WTC11 (cell line): ENCODE measurements around the gene ATP2B1. TPM values are rescaled to one million over a fixed set of nuclear protein-coding genes. Genes with fewer than 3 reads are reported as not detected.

ENCODE experiments used
- ATAC-seq: fragments of 200-7000 bp; cut with Tn5 transposase; 2 replicates; pipeline ENCODE4 v1.10.0; 2021; ENCODE audit warnings: mild to moderate bottlenecking, moderate library complexity
- CTCF ChIA-PET: fragments of 300-600 bp; sonication (Branson Sonifier 250); formaldehyde crosslinking; loops from one replicate; lab custom pipeline; 2021; ENCODE audit warnings: antibody characterized with exemption; lab: Charles Lee
- POLR2A ChIA-PET: fragments of 350-600 bp; sonication (Branson Sonifier 250); formaldehyde crosslinking; loops from one replicate; lab custom pipeline; 2021; ENCODE audit warnings: antibody characterized with exemption; lab: Charles Lee
- DNase-seq: peaks from one replicate; pipeline ENCODE4 v3.0.0; 2021; ENCODE audit warnings: low spot score
- H3K27ac Mint-ChIP-seq: 2 replicates; pipeline ENCODE4 v1.8.0; 2021; ENCODE audit warnings: mixed read lengths
- H3K27me3 Mint-ChIP-seq: 2 replicates; pipeline ENCODE4 v1.8.0; 2021; ENCODE audit warnings: low read depth, mild to moderate bottlenecking, moderate library complexity, mixed read lengths
- H3K36me3 Mint-ChIP-seq: 2 replicates; pipeline ENCODE4 v1.8.0; 2021; ENCODE audit warnings: mixed read lengths
- H3K4me1 Mint-ChIP-seq: 2 replicates; pipeline ENCODE4 v1.8.0; 2022; ENCODE audit warnings: mixed read lengths
- H3K4me3 Mint-ChIP-seq: 2 replicates; pipeline ENCODE4 v1.8.0; 2021; ENCODE audit warnings: mild to moderate bottlenecking, moderate library complexity, mixed read lengths
- H3K9me3 Mint-ChIP-seq: 2 replicates; pipeline ENCODE4 v1.8.0; 2021; ENCODE audit warnings: mixed read lengths
- ATF1 ChIP-seq: sonication (generic); formaldehyde crosslinking; IDR thresholded peaks from 2 replicates; pipeline ENCODE4 v1.8.1; 2023; ENCODE audit warnings: mild to moderate bottlenecking, moderate library complexity, missing genetic modification reagents
- CREB1 ChIP-seq: sonication (generic); formaldehyde crosslinking; IDR thresholded peaks from 2 replicates; pipeline ENCODE4 v1.8.0; 2023; ENCODE audit warnings: mild to moderate bottlenecking, missing genetic modification reagents
- ELF4 ChIP-seq: sonication (generic); formaldehyde crosslinking; IDR thresholded peaks from 2 replicates; pipeline ENCODE4 v1.8.1; 2022; ENCODE audit warnings: low read depth, mild to moderate bottlenecking, moderate library complexity, missing genetic modification reagents
- FOXJ3 ChIP-seq: sonication (generic); formaldehyde crosslinking; IDR thresholded peaks from 2 replicates; pipeline ENCODE4 v1.9.0; 2021; ENCODE audit warnings: missing genetic modification reagents, mild to moderate bottlenecking, borderline replicate concordance
- GTF2I ChIP-seq: fragments of 250-450 bp; sonication (Bioruptor Pico); conservative IDR thresholded peaks from 2 replicates; pipeline ENCODE4 v1.4.0; 2021; ENCODE audit warnings: mild to moderate bottlenecking
- HMGXB4 ChIP-seq: sonication (generic); formaldehyde crosslinking; IDR thresholded peaks from 2 replicates; pipeline ENCODE4 v1.8.1; 2023; ENCODE audit warnings: mild to moderate bottlenecking, moderate library complexity, missing genetic modification reagents
- MXD4 ChIP-seq: fragments of 250-450 bp; sonication (Bioruptor Pico); IDR thresholded peaks from 2 replicates; pipeline ENCODE4 v1.8.0; 2021; ENCODE audit warnings: mild to moderate bottlenecking, moderate library complexity, borderline replicate concordance
- MYBL2 ChIP-seq: sonication (generic); formaldehyde crosslinking; IDR thresholded peaks from 2 replicates; pipeline ENCODE4 v1.8.1; 2023; ENCODE audit warnings: mild to moderate bottlenecking, moderate library complexity, missing genetic modification reagents
- NFE2L1 ChIP-seq: sonication (generic); formaldehyde crosslinking; IDR thresholded peaks from 2 replicates; pipeline ENCODE4 v1.8.1; 2023; ENCODE audit warnings: missing genetic modification reagents
- NR3C1 ChIP-seq: sonication (generic); formaldehyde crosslinking; conservative IDR thresholded peaks from 2 replicates; pipeline ENCODE4 v1.8.1; 2023; ENCODE audit warnings: low read depth, mild to moderate bottlenecking, missing genetic modification reagents
- PREB ChIP-seq: sonication (generic); formaldehyde crosslinking; IDR thresholded peaks from 2 replicates; pipeline ENCODE4 v1.8.1; 2022; ENCODE audit warnings: mild to moderate bottlenecking, missing genetic modification reagents, moderate library complexity, borderline replicate concordance
- RELA ChIP-seq: sonication (generic); formaldehyde crosslinking; IDR thresholded peaks from 2 replicates; pipeline ENCODE4 v1.8.1; 2022; ENCODE audit warnings: missing genetic modification reagents, mild to moderate bottlenecking, borderline replicate concordance
- TCF7 ChIP-seq: sonication (generic); formaldehyde crosslinking; IDR thresholded peaks from 2 replicates; pipeline ENCODE4 v1.8.0; 2022; ENCODE audit warnings: mild to moderate bottlenecking, low read depth, missing genetic modification reagents, moderate library complexity
- TEAD1 ChIP-seq: sonication (generic); formaldehyde crosslinking; IDR thresholded peaks from 2 replicates; pipeline ENCODE4 v1.8.0; 2022; ENCODE audit warnings: mild to moderate bottlenecking, missing genetic modification reagents
- ZNF138 ChIP-seq: sonication (generic); formaldehyde crosslinking; conservative IDR thresholded peaks from 2 replicates; pipeline ENCODE4 v1.8.1; 2022; ENCODE audit warnings: mild to moderate bottlenecking, moderate library complexity, missing genetic modification reagents
- ZNF219 ChIP-seq: sonication (generic); formaldehyde crosslinking; IDR thresholded peaks from 2 replicates; pipeline ENCODE4 v1.8.0; 2023; ENCODE audit warnings: missing genetic modification reagents, mild to moderate bottlenecking, borderline replicate concordance
- total RNA-seq: library from RNA; stranded (reverse); gene quantifications from 3 replicates; pipeline ENCODE4 v1.2.3, GENCODE V29; 2021
- TF ChIP-seq, protein P1 (sequence below): fragments of 250-450 bp; sonication (Bioruptor Pico); IDR thresholded peaks from 2 replicates; pipeline ENCODE4 v1.9.0; 2021; ENCODE audit warnings: mild to moderate bottlenecking
- TF ChIP-seq, protein P2 (sequence below): sonication (generic); formaldehyde crosslinking; IDR thresholded peaks from 2 replicates; pipeline ENCODE4 v1.8.1; 2023; ENCODE audit warnings: mild to moderate bottlenecking, missing genetic modification reagents, borderline replicate concordance
- TF ChIP-seq, protein P3 (sequence below): sonication (generic); formaldehyde crosslinking; conservative IDR thresholded peaks from 2 replicates; pipeline ENCODE4 v1.8.1; 2022; ENCODE audit warnings: mild to moderate bottlenecking, missing genetic modification reagents
- TF ChIP-seq, protein P4 (sequence below): sonication (generic); formaldehyde crosslinking; conservative IDR thresholded peaks from 2 replicates; pipeline ENCODE4 v1.8.1; 2023; ENCODE audit warnings: mild to moderate bottlenecking, low read depth, missing genetic modification reagents, moderate library complexity

Gene ATP2B1
- total RNA-seq, 1 experiment from 2014 or later, result 31.7 TPM

DNA sequence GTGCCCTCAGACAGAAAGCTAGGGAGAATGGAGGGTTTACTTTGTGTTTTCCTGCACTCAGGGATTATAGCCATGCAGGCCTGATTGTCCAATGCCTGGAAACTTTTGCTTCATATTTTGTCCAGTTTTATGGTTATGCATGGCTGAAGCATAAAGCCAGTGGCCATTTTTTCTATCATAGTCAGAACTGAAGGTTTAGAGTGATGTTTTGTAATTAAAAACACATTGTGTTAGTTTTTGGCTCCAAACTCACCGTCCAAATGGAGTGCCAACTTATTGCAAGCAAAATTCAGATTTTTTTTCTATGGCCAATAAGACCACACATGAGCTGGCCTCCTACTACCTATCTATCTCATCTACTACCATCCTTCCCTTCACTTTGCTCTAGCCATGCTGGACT lies 40.2 kb upstream of the ATP2B1 start (continued):
- TF ChIP-seq, protein P1, sequence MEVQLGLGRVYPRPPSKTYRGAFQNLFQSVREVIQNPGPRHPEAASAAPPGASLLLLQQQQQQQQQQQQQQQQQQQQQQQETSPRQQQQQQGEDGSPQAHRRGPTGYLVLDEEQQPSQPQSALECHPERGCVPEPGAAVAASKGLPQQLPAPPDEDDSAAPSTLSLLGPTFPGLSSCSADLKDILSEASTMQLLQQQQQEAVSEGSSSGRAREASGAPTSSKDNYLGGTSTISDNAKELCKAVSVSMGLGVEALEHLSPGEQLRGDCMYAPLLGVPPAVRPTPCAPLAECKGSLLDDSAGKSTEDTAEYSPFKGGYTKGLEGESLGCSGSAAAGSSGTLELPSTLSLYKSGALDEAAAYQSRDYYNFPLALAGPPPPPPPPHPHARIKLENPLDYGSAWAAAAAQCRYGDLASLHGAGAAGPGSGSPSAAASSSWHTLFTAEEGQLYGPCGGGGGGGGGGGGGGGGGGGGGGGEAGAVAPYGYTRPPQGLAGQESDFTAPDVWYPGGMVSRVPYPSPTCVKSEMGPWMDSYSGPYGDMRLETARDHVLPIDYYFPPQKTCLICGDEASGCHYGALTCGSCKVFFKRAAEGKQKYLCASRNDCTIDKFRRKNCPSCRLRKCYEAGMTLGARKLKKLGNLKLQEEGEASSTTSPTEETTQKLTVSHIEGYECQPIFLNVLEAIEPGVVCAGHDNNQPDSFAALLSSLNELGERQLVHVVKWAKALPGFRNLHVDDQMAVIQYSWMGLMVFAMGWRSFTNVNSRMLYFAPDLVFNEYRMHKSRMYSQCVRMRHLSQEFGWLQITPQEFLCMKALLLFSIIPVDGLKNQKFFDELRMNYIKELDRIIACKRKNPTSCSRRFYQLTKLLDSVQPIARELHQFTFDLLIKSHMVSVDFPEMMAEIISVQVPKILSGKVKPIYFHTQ (CRISPR knock-in tag), result no peak
- TF ChIP-seq TCF7 (CRISPR knock-in tag), result no peak
- no peak for TF ChIP-seq ZNF219 (CRISPR knock-in tag)

DNA sequence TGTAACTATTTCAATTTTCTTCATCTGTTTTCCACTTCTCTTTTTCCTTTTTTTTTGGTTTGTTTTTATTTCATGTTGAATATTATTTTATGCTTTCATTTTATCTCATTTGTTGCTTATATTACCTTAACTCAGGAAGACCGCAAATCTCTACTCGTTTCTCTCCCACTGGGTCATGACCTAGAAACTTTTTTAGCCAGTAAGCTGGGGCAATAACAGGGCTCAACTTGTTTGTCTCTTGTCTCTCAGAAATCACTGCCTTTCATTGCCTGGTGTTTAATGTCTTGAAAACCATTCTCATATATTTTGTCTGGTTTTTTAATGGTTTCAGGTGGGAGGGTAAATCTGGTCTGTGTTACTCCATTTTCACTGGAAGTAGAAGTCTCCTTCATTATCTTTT lies 36.6 kb upstream of the ATP2B1 start:
- ChIA-PET POLR2A (no interaction called here), CTCF (no interaction called here)
- no peak for ATAC-seq
- Mint-ChIP-seq H3K36me3 (peaks cover 4% of the 10 kb centered on the region; the same call in 1 of the 2 replicates), H3K27ac (no peak overlapping the region), H3K4me3 (no peak overlapping the region), H3K9me3 (peaks cover 27% of the 10 kb centered on the region), H3K4me1 (no peaks in the 10 kb centered on the region), H3K27me3 (no peaks in the 10 kb centered on the region)
- no peak for DNase-seq
- TF ChIP-seq CREB1 (CRISPR knock-in tag) (no peak), TEAD1 (no peak), MYBL2 (CRISPR knock-in tag) (no peak), NFE2L1 (CRISPR knock-in tag) (no peak), GTF2I (CRISPR knock-in tag) (no peak), ATF1 (CRISPR knock-in tag) (no peak), PREB (no peak), RELA (CRISPR knock-in tag) (no peak), FOXJ3 (CRISPR knock-in tag) (no peak), NR3C1 (CRISPR knock-in tag) (no peak)
- TF ChIP-seq, protein P2, sequence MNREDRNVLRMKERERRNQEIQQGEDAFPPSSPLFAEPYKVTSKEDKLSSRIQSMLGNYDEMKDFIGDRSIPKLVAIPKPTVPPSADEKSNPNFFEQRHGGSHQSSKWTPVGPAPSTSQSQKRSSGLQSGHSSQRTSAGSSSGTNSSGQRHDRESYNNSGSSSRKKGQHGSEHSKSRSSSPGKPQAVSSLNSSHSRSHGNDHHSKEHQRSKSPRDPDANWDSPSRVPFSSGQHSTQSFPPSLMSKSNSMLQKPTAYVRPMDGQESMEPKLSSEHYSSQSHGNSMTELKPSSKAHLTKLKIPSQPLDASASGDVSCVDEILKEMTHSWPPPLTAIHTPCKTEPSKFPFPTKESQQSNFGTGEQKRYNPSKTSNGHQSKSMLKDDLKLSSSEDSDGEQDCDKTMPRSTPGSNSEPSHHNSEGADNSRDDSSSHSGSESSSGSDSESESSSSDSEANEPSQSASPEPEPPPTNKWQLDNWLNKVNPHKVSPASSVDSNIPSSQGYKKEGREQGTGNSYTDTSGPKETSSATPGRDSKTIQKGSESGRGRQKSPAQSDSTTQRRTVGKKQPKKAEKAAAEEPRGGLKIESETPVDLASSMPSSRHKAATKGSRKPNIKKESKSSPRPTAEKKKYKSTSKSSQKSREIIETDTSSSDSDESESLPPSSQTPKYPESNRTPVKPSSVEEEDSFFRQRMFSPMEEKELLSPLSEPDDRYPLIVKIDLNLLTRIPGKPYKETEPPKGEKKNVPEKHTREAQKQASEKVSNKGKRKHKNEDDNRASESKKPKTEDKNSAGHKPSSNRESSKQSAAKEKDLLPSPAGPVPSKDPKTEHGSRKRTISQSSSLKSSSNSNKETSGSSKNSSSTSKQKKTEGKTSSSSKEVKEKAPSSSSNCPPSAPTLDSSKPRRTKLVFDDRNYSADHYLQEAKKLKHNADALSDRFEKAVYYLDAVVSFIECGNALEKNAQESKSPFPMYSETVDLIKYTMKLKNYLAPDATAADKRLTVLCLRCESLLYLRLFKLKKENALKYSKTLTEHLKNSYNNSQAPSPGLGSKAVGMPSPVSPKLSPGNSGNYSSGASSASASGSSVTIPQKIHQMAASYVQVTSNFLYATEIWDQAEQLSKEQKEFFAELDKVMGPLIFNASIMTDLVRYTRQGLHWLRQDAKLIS (CRISPR knock-in tag), result no peak

DNA sequence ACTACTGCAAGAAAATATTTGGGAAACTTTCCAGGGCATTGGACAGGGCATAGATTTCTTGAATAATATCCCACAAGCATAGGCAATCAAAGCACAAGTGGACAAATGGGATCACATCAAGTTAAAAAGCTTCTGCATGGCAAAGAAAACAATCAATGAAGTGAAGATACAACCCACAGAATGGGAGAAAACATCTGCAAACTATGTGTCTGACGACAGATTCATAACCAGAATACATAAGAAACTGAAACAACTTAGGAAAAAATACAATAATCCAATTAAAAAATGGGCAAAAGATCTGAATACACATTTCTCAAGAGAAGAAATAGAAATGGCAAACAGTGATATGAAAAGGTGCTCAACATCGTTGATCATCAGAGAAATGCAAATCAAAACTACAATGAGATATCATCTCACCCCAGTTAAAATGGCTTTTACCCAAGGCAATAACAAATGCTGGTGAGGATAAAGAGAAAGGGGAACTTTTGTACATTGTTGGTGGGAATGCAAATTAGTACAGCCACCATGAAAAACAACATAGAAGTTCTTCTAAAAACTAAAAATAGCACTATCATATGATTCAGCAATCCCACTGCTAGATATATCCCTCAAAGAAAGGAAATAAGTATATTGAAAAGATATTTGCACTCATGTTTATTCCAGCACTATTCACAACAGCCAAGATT lies 33.8 kb upstream of the ATP2B1 start:
- Mint-ChIP-seq H3K36me3 (peaks cover 4% of the 10 kb centered on the region; the same call in 1 of the 2 replicates), H3K4me3 (no peak overlapping the region), H3K27ac (no peak overlapping the region), H3K4me1 (no peaks in the 10 kb centered on the region), H3K27me3 (no peaks in the 10 kb centered on the region), H3K9me3 (peaks cover 39% of the 10 kb centered on the region)
- CTCF ChIA-PET, result no interaction called here
- no peak for DNase-seq
- ATAC-seq, result no peak
- POLR2A ChIA-PET, result no interaction called here
- TF ChIP-seq ELF4 (CRISPR knock-in tag) (no peak), HMGXB4 (CRISPR knock-in tag) (no peak), MXD4 (no peak), ZNF138 (CRISPR knock-in tag) (no peak)
- TF ChIP-seq, protein P3, sequence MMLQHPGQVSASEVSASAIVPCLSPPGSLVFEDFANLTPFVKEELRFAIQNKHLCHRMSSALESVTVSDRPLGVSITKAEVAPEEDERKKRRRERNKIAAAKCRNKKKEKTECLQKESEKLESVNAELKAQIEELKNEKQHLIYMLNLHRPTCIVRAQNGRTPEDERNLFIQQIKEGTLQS, result no peak
- TF ChIP-seq, protein P4, sequence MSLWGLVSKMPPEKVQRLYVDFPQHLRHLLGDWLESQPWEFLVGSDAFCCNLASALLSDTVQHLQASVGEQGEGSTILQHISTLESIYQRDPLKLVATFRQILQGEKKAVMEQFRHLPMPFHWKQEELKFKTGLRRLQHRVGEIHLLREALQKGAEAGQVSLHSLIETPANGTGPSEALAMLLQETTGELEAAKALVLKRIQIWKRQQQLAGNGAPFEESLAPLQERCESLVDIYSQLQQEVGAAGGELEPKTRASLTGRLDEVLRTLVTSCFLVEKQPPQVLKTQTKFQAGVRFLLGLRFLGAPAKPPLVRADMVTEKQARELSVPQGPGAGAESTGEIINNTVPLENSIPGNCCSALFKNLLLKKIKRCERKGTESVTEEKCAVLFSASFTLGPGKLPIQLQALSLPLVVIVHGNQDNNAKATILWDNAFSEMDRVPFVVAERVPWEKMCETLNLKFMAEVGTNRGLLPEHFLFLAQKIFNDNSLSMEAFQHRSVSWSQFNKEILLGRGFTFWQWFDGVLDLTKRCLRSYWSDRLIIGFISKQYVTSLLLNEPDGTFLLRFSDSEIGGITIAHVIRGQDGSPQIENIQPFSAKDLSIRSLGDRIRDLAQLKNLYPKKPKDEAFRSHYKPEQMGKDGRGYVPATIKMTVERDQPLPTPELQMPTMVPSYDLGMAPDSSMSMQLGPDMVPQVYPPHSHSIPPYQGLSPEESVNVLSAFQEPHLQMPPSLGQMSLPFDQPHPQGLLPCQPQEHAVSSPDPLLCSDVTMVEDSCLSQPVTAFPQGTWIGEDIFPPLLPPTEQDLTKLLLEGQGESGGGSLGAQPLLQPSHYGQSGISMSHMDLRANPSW (CRISPR knock-in tag), result no peak
